Fibroblast of peridontal ligament (primary cell): Measurements from ENCODE around the gene MTHFD1L.
"Not testable (repeated sequence)": the region's sequence is repeated elsewhere in the genome, so short reads cannot be mapped to it uniquely, and the experiment has no call there.

ENCODE experiments used
- DNase-seq: peaks from one replicate; pipeline ENCODE4 v3.0.0-alpha.2; 2010; ENCODE audit errors: extremely low read depth

MTHFD1L gene

DNA sequence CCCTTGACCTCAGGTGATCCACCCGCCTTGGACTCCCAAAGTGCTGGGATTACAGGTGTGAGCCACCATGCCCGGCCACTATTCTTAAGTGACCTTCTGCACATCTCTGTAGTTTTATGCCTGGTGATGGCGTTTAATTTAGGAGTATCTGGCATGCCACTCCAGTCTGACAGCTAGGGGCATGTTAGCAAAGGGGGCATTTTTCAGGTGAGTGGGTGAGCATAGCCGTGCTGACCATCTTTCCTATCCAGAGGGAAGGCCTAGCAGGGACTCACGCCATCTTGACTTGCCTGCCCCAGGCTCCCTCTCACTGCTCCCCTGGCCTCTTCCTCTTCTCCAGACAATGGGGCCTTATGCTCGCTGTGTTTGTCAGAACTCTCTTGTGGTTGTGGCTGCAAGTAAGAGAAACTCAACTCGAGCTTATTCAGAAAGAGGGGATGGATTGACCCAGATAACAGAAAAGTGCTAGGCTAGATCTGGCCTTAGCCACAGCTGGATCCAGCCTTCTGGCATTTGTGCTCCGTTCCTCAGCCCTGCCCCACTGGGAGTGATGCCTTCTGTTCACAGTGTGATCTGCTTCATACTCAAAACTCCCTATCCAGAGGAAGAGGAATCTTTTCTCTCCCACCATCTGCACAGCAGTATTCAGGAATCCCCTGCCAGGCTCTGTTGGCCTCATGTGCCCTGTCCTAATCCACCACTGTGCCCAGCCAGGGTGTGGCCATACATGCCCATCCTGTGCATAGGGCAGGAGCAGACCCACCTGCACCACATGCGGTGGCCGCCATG is 199.7 kb downstream of the MTHFD1L start:
- no peak for DNase-seq

DNA sequence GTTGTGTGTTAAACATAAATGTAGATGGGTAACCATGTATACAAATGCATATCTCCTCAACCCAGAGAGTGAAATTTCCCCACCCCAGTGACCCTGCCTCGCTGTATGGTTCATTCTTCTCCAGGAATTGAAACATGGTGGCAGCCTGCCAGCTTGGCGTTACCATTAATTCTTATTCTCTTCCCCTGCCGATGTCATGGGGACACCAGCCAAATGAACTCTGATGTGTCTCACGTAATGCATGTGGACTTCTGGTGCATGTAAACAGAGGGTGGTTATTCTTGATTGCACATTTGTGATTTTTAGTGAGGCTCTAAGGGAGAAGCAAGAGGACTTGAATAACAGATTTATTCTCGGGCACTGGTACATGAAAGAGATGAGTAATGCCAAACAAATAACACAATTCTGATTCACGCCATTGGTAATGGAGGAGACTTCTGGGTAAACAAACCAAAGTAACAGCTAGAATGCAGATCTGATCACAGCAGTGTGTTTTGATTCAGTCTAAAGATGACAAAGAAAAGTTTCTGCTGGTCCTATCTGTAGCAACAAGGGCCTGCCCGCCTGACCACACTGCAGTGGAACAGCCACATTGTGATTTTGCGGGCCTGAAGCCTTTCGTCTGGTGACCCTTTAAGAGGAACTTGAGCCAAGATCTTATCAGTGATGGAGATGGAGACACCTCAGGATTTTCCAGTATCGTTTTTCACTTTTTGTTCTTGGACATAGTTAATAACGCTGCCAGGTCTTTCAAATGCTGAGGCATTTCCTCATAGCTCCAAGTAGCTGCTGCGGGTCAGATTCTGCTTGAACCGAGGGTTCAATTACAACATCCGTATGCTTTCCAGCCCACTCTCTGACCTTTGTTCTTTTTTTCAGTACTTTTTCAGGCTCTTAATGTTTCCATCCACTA is 202.4 kb downstream of the MTHFD1L start:
- peak; percentile 98 for DNase-seq

DNA sequence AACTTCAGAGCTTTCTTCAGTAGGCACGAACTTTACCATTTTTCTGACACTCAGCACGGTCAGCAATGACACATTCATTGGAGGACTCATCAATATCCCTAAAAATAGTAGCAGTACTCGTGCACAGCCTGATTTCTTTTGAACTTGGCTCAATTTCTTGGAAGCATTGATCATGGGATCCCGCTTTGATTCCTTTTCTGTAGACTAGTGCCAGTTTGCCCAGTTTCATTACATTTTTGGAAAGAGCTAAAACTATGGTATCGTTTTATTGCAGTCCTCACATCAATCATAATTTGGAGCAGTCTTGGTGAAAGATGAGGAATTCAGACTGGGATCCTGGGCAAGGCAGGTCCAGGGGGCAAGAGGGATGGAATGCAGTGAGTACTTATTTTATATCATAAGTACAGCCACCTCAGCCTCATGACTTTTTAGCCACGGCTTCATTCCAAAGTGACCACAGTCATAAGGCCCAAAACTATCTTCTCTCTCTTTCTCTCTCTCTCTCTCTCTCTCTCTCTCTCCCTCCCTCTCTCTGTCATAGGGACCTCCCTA is 203.3 kb downstream of the MTHFD1L start:
- peak; percentile 53 for DNase-seq

DNA sequence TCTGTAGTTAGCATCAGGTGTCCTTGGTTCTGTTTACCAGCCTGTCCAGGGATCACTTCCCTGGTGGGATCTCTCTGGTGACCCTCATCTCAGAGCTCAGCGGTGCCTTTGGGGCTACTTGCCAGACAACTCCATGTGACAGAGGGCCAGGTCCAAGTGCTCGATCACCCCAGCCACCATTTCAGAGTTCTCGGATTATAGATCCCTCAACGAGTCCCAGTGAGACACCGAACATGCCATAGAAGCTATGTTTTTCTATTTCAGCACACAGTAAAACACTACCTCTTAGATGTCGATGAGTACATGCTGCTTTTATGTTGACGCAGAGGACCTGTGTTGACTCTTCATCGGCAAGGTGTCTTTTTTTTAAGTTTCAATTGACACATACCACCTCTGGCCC is 204.1 kb downstream of the MTHFD1L start:
- DNase-seq = no peak

DNA sequence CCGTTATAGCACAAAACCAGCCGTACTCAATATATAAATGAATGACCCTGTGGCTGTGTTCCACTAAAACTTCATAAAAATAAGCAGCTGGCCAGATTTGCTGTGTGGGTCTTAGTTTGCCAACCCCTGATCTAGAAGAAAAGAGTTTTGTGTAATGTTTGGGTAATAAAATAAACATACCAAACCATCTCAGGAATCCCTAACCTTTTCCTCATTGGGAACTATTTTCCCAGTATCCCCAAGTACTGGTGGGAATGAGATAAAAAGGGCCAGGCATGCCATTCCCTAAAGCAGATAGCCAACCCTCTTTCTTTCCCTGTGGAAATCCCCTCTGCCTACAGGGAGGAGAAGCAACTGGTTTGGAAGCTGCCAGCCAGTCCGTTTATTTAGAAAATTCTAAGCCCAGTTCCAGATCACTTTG is 205.1 kb downstream of the MTHFD1L start:
- DNase-seq = peak; percentile 91

DNA sequence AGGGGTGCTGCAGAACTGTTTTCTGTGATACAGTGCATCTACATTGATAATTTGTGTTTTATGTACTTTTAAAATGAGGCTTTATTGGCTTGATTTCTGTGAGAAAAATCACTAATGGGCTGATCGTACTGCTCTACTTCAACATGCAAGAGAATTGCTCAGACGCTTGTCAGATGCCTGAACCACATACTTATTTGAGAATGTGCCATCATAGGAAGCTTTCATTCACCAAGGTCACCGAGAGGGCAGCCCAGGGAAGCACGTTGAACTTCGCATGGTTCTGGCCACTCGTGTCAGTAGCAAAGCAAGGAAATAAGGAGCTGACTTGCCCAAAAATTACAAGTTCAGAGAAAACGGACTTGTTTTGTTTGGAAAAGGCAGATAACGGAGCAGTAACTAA is 205.8 kb downstream of the MTHFD1L start:
- DNase-seq = peak; percentile 91

DNA sequence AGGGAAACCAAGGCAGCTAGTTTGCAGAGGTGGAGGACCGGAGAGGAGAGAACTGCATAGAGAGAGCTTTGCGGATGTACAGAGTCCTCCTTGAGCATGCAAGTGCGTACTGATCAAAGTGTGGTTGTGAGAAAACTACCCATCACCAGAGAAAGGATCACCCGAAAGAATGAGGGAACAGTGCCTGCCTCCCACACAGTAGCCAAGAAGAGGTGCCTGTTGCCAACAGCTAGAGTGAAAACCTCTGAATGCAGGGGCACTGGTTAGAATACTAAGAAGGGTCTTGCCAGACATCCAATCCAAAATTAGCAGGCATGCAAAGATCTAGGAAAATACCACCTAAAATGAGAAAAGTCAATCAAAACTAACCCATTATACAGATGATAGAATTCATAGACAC is 207.6 kb downstream of the MTHFD1L start:
- DNase-seq = no peak

DNA sequence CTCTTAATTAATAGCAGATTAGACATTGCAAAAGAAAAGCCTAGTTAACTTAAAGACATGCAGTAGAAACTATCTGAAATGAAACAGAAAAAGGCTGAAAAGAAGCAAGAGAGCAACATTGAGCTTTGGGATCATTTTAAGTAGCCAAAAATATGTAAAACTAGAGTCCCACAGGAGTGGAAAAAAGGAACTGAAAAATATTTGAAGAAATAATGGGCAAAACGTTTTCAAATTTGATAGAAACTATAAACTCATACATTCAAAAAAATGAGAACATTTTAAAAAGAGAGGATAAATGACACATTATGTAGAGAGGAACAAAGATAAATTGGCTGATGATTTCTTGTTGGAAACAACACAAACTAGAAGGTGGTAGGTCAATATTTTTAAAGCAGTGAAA is 208.2 kb downstream of the MTHFD1L start:
- no peak for DNase-seq

DNA sequence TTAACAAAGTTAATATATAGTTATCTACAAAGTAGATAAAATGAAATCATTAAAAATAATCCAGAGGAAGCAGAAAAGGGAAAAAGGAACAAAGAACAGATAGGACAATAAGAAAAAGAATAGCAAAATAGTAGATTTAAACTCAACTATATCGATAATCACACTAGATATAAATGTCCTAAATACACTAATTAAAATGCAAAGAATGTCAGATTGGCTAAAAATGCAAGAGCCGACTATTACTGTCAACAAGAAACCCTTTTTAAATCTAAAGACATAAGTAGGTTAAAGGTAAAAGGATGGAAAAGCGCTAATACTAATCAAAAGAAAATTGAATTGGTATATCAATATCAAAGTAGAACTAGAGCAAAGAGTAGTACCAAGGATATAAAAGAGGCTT is 209.5 kb downstream of the MTHFD1L start:
- DNase-seq = no peak

DNA sequence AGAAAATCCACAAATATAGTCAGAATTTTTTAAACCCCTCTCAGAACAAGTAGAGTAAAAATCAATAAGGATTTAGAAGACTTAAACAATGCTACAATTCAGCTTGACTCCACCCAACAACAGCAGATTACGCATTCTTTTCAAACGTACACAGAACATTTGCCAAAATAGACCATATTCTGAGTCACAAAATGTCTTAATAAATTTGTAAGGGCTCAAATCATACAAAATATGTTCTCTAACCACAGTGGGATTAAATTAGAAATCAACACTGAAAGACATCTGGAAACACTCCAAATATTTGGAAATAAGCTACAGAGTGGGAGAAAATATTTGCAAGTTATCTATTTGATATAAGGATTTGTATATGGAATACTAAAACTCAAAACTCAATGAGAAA is 210.0 kb downstream of the MTHFD1L start:
- DNase-seq = peak; percentile 24

DNA sequence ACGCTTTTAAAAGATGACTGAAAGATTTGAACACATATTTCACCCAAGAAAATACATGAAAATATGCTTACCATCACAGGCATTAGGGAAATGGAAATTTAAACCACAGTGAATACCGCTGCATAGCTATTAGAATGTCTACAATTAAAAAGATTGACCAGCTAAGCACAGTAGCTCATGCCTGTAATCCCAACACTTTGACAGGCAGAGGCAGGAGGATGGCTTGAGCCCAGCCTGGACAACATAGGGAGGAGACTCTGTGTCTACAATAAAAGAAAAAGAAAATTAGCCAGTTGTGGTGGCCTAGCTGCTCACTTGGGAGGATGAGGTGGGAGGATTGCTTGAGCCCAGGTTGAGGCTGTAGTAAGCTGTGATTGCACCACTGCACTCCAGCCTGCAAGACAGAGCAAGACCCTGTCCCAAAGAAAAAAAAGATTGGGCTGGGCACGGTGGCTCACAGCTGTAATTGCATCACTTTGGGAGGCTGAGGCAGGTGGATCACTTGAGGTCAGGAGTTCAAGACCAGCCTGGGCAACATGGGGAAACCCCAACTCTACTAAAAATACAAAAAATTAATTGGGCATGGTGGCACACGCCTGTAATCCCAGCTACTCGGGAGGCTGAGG is 210.5 kb downstream of the MTHFD1L start:
- no peak for DNase-seq

DNA sequence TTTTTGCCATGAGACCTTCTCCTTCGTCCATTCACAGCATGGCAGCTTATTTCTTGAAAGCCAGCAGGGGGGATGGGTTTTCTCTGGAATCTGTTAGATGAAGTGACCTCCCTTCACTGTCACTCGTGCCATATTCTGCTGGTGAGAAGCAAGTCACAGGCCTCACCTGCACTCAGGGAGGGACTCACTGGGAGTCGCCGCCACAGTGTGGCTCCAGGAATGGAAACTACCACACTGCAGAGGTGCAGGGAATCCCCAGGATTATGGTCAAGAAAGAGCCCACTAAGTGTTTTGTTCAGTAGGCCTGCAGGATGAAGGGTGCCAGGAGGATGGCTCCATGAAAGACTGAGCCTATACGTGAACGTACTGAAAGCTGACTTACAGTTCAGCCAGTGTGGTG is 213.2 kb downstream of the MTHFD1L start:
- DNase-seq = no peak

DNA sequence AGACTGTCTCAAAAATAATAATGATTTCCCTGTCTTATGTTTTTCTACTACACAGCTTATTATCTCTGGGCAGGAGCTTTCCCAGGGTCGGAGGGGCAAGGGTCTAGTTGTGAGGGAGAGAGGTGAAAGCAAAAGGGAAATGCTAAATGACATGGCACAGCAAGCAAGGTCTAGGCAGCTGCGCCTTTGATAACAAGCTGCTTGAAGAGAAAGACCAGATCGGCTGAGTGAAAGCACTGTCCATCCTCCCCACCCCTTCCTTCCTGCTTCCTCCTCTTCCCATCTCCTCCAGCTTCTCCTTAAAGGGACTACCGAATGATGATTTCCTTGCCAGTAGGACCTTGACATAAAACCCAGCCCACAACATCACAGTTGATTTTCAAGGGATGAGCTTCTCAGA is 216.2 kb downstream of the MTHFD1L start:
- DNase-seq = no peak

DNA sequence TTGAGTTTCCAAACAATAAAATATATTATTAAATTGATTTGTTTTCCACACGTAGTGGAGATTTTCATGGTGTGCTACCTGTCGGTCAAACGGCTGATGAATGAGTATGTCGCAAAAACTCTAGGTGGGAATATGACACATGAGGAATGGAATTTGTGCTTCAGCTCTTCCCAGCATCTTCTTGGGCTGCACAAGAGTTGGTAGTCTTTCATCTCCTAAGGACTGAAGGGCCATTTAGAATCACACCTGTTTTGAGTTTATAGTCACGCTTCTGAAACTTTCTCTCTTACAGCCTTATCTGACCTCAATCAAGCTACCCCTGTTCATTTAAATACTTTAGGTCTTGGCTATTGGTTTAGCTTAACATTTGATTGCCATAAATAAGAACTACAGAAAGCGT is 216.6 kb downstream of the MTHFD1L start:
- no peak for DNase-seq

DNA sequence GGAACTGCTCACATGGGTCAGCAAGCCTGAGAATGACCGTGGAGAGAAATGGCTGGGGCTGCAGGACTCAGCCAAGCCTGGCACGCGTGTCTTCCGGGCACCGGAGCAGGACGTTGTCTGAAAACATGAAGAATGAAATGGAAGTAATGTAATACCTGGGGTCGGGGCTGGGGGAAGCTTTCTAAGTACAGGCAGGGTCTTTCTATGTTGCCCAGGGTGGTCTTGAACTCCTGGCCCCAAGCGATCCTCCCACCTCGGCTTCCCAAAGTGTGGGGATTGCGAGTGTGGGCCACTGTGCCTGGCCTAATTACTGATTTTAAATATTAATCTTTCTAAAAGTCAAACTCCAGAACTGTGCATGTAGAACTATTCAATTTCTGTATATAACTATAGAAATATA is 218.8 kb downstream of the MTHFD1L start:
- DNase-seq = no peak

DNA sequence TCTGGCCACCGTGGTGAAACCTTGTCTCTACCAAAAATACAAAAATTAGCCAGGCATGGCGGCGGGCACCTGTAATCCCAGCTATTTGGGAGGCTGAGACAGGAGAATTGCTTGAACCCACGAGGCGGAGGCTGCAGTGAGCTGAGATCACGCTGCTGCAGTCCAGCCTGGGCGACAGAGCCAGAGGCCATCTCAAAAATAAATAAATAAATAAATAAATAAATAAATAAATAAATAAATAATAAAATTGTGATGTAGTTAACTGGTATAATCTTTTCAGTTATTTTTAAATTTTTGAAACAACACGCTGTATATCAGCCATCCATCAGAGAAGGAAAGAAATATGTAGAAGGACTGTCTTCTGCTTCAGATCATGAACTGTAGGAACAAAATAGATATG is 221.6 kb downstream of the MTHFD1L start:
- DNase-seq = not testable (repeated sequence)

DNA sequence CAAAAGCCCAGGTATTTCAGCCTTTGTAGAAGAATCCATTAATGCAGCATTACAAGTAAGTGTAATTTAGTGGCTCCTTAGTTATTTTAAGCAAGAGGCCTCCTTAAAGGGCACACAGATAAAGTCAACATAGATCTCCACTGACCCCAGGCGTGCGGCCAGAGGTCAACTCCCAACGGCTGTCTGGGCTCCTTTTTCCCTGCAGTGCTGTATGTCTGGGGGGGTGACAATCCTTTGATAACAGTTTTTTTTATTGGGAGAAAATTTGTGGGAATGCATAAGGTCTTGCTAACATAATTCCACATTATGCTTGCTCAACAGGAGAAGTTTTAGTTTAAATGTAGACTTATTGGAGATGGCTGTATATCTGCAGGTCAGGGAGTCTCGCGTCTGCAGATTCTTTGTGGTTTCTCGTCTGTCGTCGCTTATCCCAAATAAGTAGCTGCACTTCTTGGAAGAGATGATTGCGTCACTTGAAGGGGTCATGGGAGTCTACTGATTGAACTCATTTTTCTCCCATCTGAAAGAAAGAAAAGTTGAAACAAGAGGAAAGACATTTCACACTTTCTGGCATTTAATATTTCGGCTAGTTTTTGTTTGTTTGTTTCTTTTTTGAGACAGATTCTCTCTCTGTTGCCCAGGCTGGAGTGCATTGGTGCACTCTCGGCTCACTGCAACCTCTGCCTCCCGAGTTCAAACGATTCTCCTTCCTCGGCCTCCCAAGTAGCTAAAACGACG is 222.5 kb downstream of the MTHFD1L start:
- DNase-seq = peak; percentile 80

DNA sequence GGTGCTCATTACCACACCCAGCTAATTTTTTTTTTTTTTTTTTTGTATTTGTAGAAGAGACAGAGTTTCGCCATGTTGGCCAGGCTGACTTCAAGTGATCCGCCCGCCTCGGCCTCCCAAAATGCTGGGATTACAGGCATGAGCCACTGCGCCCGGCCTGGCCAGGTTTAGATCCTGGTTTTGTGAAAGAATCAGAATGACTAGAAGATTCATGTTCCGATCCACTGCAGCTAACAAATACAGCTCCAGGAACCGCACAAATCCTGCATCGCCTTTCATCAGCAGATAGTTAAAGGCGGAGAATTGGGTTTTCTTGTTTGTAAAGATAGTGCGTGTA is 223.1 kb downstream of the MTHFD1L start:
- no peak for DNase-seq

DNA sequence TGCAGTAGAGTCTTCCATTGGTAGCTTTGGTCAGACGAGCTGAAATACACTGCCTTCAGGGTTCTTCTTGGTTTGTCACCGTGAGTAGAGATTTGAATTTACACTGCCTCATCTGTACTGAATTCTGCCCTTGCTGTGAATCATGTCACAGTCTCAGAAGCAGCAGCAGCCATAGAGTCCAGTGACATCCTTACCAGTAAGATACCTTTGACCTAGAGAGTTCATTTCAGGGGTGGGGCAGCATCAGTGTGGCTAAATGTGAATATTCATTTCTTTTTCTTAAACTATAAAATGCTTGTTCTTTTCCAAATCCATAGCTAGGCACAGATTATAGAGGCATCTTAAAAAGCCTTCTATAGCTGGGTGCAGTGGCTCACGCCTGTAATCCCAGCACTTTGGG is 223.5 kb downstream of the MTHFD1L start:
- no peak for DNase-seq

DNA sequence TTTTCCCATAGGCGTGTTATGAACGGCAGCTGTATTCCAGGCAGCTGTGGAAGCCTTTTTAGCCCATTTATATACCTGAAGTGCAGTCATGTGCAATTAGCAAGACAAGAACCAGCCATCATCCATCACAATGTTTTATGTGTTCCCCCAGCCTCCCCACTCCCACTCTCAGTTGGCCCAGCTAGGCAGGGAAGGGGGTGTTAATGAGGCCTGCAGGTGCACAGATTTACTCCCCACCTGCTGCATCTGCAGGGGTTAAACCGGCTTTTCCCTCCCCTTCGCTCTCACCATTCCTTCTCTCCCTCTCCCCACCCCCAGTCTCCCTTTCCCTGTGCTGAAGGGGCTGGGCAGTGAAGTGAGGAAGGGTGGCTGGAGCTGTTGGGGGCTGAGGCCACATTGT is 224.5 kb downstream of the MTHFD1L start:
- DNase-seq = no peak

DNA sequence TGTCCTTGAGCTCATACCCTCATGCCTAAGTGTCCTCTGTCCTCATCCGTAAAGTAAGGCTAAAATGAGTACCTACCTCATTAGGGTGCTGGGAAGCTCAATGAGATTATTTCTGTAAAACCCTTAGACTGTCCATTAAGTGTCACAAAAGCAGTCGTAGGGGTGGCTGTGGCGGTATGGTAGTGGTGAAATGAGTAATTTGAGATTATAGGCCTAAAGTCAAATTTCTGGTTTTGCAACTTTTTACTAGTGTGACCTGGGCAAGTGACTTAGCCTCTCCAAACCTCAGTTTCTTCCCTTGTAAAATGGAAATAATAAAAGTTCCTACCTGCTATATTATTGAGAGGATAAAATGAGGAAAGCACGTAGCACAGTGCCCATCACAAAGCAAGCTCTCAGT is 226.1 kb downstream of the MTHFD1L start:
- DNase-seq = no peak

DNA sequence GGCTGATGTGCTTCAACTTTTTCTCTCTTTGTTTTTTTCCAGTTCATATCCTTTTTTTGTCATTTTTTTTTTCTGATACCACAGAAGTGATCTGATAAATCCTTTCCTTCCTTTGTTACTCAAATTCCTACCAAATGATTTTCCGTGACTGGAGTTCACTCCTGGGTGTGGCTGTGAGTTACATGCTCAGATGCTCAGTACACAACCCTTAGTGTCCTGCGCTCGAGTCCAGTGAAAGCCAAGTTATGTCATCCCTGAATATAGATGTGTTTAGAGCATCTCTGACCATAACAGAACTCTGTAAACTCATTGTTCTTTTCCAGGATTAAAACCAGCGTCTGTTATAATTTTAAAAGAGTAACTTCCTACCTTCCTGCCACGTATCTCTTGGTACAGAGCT is 227.1 kb downstream of the MTHFD1L start:
- no peak for DNase-seq
